CD4-positive, alpha-beta T cell treated with Interleukin-12 subunit alpha and Interleukin-12 subunit beta, for 1 hour (primary cell): ENCODE measurements around the gene MMP11.
A peak's percentile ranks its signal among the peaks of the same experiment; 100 is the strongest.

Experiments
- DNase-seq: peaks from one replicate; pipeline ENCODE4 v3.0.0-alpha.2; 2020

The MMP11 gene

GRCh38 chr22:23781511-23782183 lies 9.0 kb downstream of the MMP11 start:
- DNase-seq: no peak

DNA sequence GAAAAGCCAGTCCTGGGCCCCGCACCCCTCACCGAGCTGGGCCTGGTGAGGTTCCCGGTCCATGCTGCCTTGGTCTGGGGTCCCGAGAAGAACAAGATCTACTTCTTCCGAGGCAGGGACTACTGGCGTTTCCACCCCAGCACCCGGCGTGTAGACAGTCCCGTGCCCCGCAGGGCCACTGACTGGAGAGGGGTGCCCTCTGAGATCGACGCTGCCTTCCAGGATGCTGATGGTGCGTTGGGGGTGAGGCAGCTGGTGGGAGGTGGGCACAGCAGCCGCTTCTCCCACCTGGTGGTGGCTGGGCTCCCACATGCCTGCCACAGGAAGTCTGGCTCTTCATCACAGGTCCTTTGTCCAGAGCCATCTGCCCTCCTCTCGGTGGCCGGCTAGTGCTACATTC lies 9.6 kb downstream of the MMP11 start:
- no peak for DNase-seq

- DNase-seq: no peak
Observed at GRCh38 chr22:23782703-23783102, 10.1 kb downstream of the MMP11 start.

DNA sequence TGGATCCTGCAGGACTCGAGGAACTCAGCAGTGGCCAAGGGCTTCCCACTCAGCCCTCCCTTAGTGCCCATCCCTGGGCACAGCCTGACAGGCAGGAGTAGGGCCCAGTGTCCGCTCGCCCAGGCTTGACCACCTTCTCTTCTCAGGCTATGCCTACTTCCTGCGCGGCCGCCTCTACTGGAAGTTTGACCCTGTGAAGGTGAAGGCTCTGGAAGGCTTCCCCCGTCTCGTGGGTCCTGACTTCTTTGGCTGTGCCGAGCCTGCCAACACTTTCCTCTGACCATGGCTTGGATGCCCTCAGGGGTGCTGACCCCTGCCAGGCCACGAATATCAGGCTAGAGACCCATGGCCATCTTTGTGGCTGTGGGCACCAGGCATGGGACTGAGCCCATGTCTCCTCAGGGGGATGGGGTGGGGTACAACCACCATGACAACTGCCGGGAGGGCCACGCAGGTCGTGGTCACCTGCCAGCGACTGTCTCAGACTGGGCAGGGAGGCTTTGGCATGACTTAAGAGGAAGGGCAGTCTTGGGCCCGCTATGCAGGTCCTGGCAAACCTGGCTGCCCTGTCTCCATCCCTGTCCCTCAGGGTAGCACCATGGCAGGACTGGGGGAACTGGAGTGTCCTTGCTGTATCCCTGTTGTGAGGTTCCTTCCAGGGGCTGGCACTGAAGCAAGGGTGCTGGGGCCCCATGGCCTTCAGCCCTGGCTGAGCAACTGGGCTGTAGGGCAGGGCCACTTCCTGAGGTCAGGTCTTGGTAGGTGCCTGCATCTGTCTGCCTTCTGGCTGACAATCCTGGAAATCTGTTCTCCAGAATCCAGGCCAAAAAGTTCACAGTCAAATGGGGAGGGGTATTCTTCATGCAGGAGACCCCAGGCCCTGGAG lies 10.9 kb downstream of the MMP11 start:
- no peak for DNase-seq

GRCh38 chr22:23784215-23784732 lies 11.6 kb downstream of the MMP11 start:
- no peak for DNase-seq

DNA sequence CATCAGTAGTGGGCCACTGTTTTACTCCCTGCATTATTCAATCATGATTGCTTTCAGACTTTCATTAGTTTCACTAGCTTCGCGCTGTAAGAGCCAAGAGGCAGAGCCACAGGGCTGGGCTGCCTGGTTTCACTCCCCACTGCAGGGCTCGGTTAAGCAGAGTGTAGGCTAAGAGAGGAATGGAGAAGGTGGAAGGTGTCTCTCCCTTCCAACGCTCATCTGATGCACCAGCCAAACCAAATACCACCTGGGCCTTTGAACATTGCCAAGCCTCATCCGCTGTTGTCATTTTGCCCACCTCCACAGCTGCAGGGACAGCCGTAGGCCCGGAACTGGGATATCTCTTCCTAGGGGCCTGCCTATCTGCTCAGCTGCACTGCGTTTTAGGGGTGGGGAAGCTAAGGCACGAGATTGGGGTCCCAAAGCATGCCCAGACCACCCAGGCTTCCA lies 13.6 kb downstream of the MMP11 start:
- no peak for DNase-seq

DNA sequence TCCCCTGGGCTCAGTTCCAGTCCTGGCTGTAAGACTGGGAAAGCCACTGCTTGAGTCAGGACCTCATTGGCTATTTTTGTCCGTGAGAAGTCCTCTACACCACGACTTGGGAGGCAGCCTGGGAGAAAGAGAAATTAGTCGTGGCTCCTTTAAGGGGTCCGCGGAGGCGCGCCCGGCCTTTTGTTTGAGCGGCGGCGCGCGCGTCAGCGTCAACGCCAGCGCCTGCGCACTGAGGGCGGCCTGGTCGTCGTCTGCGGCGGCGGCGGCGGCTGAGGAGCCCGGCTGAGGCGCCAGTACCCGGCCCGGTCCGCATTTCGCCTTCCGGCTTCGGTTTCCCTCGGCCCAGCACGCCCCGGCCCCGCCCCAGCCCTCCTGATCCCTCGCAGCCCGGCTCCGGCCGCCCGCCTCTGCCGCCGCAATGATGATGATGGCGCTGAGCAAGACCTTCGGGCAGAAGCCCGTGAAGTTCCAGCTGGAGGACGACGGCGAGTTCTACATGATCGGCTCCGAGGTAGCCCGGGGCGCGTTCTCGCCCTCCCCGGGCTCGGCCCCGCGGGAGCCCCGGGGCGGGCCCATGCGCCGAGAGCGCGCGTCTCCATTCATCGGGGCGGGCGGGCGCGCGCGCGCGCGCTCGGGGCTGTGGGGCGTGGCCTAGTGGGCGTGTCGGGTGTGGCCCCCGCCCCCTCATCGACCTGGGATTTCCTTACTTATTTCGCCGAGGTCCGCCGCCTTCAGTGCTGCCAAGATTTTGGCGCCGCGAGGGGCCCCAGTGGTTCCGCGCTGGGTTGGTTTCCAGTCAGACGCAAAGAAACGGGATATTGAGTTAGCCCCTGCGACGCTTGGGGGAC lies 14.3 kb downstream of the MMP11 start, which contains the start of gene SMARCB1:
Gene SMARCB1, plus strand, starts transcription at position 215 of the 848 bp plus-strand sequence. Its CDS starts 204 bp downstream, at position 419.
- DNase-seq: peak; percentile 93

DNA sequence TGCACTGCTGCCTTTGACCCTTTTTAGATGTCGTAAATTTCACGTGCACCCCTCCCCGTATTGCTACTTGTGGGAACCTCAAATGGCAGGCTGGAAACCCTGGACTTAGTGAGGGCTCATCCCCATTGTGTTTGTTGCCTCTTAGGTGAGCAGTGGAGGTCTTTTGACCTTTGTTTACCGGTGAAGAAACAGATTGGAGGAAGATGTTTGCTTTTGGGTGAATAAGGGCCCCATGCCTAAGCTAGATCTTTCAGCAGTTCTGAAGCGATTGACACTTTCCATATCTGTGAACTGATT lies 14.9 kb downstream of the MMP11 start:
- DNase-seq: no peak

- no peak for DNase-seq
Observed at GRCh38 chr22:23787910-23788309, 15.3 kb downstream of the MMP11 start.

DNA sequence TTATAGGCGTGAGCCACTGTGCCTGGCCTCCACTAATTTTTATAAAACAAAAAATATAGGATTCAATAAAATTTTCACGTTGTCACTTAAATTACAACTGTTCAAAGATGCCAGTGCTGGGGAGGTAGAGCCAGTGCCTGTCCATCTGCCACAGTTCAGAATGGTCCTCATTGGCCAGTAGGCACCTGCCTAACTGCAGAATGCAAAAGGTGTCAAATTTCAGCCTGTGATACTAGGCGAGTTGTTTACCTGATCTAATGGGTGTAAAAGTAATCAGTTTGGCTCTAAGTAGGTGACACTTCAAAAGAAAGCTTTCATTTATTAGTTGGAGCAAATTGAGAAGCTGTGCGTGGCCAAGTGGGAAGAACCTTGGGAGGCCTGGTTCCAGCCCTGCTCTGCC lies 16.5 kb downstream of the MMP11 start:
- no peak for DNase-seq

GRCh38 chr22:23789638-23790037 lies 17.0 kb downstream of the MMP11 start:
- DNase-seq: no peak

GRCh38 chr22:23790819-23791737 lies 18.4 kb downstream of the MMP11 start:
- DNase-seq: no peak

DNA sequence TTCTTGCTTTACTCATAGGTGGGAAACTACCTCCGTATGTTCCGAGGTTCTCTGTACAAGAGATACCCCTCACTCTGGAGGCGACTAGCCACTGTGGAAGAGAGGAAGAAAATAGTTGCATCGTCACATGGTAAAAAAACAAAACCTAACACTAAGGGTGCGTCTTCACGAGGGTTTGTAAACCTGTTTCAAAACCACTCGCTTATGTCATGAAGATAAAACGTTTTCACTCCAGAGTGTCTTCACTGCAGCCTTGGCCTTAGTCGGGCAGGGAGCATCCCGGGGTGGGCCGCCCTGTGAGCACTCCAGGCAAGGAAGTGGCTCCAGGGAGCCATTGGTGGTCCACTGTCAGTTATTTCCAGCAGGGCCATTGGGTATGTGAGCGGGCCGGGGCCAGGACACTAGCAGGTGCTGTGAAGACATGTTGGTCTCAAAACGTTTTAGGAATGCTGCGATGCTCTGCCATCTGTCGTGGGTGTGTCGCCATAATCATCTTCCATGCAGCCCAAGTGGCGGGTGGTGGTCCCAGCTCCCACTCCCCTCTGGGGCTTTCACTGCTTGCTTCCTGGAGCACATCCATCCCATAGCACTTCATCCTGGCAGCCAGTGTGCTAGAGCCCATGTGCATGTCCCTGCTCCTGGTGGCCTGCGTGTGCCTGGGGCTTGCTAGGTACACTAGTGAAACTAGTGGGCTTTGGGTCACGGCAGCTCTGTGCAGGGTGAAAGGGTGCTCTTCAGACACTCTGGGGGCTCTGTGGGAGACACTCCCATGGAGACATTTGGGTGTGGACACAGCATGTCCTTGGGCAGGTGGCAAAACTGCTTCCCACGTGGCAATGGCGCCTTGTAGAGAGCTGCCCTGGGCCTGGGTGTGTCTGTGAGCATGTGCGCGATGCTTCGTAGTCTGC lies 19.3 kb downstream of the MMP11 start:
- DNase-seq: no peak

DNA sequence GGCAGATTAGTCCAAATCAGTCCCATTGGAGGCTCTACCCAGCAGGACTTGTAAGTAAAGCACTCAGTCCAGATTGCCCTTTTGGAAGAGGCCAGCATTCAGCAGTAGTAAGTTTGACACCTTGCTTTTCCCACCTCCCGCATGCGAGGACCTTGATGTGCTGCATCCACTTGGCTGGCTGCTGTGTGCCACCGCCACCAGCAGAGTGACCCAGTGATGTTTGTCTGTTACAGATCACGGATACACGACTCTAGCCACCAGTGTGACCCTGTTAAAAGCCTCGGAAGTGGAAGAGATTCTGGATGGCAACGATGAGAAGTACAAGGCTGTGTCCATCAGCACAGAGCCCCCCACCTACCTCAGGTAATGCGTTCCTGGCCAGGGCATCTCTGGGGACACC lies 20.7 kb downstream of the MMP11 start:
- no peak for DNase-seq

DNA sequence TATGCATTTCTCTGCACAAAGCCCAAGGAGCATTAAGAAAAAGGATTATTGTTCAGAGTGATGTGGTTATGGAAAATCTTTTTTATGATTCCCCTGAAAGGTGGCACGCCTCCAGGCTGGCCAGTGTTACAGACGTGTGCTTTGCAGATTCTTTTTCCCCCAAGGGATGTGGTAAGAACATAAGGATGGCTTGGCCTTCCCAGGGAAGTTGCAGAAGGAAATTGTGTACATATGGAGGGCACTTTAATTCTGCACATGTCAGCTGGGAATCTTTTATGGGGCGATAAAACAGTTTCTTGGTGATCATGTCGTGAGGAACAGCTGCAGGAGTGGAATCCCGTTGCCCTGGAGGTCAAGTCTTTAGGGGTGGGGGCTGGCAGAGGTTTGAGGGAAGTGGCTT lies 23.8 kb downstream of the MMP11 start:
- no peak for DNase-seq

DNA sequence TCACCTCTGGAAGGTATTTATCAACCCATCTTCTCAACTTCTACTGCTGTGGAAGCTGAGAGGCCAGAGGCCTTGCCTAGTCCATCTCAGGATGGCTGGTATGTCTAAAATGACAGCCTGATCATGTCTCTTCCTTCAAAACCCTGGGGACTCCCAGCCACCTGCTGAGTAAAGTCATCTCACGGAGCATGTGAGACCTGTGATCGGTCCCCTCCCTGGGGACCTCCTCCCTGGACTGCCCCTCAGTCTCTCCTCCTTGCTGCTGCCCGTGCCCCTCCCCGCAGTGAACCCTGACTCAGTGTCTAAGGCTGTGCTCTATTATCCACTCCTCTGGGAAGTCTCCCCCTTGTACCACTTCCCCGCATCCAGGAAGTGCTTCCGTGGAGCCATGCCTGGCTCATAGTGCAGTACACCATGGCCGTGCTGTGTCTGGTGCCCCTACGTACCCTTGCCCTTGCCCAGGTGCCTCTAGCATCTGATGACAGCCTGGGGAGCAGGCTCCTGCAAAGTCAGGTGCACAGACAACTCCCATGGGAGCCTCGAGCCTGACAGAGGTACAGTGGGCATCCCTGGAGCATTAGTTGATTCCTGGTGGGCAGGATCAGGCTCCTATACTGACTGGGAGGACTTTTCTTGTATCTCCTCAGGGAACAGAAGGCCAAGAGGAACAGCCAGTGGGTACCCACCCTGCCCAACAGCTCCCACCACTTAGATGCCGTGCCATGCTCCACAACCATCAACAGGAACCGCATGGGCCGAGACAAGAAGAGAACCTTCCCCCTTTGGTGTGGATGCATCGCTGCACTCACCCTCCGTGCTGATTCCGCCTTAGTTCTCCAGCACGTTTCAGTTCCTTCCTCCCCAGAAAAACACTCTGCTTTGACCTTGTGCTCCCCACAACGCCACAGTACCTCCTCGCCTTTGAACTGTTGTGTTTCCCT lies 27.9 kb downstream of the MMP11 start:
- DNase-seq: no peak

DNA sequence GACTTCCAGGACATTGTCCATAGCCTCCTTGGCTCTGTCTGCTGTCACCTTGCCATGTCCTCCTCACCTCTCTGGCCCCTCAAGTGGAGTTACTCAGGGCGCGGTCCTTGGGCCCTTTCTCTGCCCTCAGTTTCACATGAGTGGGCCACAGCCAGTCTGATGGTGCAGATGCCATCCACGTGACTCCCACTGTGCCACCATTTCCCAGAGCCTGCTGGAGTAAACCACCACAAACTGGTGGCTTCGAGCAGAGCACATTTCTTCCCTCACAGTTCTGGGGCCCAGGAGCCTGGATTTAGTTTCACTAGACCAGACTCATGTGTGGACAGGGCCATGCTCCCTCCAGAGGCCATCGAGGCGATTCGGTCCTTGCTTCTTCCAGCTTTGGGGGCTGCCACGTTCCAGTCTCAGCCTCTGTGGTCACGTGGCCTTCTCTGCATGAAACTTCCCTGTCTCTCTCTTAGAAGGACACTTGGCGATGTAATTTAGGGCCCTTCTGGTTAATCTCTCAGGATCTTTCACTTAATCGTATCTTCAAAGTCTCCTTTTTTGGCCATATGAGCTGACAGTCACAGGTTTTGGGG lies 28.7 kb downstream of the MMP11 start:
- DNase-seq: no peak

DNA sequence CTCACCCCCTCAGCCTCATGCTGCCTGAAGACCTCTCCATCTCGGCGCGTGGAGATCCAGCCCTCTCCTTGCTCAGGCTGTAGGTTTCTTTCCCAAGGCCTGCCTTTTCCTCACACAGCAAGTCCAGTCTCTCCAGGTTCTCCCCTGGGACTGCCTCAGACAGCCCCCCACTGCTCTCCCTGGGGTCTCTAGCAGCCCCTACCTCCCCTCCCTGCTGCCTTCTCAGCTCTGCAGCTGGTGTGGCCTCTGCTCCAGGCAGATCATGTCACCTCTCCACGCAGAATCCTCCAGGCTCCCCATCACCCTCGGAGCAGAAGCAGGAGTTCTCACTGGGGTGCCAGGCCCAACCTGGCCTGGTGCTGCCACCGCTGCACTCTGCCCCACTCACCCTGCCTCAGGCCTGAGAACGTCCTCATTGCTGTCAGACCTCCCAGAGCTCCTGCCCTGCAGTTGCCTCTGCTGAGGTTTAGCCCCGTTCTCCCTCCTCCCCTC lies 29.3 kb downstream of the MMP11 start:
- DNase-seq: no peak
